NT2/D1 (cell line): Measurements from ENCODE around the gene CNN3.

ENCODE experiments used
- DNase-seq: peaks from one replicate; pipeline ENCODE4 v3.0.0-alpha.2; 2011; ENCODE audit warnings: low read depth, low spot score
- H3K27me3 ChIP-seq: 2 replicates; pipeline ENCODE4 v1.6.0; 2011; ENCODE audit warnings: mild to moderate bottlenecking; ENCODE audit not compliant: insufficient read length, insufficient read depth
- H3K36me3 ChIP-seq: 2 replicates; pipeline ENCODE4 v1.6.1; 2011; ENCODE audit warnings: mild to moderate bottlenecking, low read length, mixed read lengths; ENCODE audit not compliant: insufficient read depth, insufficient read length
- H3K4me1 ChIP-seq: 2 replicates; pipeline ENCODE4 v1.5.1; 2011; ENCODE audit not compliant: insufficient read depth, insufficient read length
- H3K4me3 ChIP-seq: 2 replicates; pipeline ENCODE4 v1.5.1; 2011; ENCODE audit warnings: low read depth; ENCODE audit not compliant: insufficient read length
- H3K9ac ChIP-seq: 2 replicates; pipeline ENCODE4 v1.6.0; 2011; ENCODE audit warnings: low read depth; ENCODE audit not compliant: insufficient read length
- H3K9me3 ChIP-seq: 2 replicates; pipeline ENCODE4 v1.5.1; 2011; ENCODE audit warnings: mild to moderate bottlenecking, low read length; ENCODE audit not compliant: insufficient read depth
- SUZ12 ChIP-seq: IDR thresholded peaks from 2 replicates; pipeline ENCODE4 v1.6.1; 2011; ENCODE audit not compliant: insufficient read length, insufficient read depth; ENCODE audit errors: extremely low read depth
- YY1 ChIP-seq: IDR thresholded peaks from 2 replicates; pipeline ENCODE4 v1.6.1; 2011; ENCODE audit not compliant: insufficient read length, insufficient read depth
- ZNF274 ChIP-seq: IDR thresholded peaks from 2 replicates; pipeline ENCODE4 v1.6.1; 2011; ENCODE audit warnings: mild to moderate bottlenecking, low read depth, low read length

Gene CNN3

DNA sequence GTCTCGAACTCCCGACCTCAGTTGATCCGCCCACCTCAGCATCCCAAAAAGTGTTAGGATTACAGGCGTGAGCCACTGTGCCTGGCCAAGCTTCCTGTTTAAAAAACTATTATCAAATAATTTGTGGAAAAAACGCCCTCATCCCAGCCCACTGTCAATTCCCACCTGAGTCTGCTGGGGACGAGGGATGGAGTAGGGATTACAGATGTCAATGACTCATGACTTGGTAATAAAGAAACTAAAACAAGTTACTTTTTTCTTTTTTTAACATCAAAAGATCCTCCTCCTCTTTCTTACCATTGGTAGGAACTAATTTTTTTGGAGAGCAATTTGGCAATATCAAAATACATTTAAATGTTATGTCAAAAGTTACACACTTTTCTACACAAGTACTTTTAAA, 9.7 kb downstream of the CNN3 start:
- H3K36me3 ChIP-seq, result peaks cover 58% of the 10 kb centered on the region
- no peak for DNase-seq
- no peaks in the 10 kb centered on the region for H3K27me3 ChIP-seq
- H3K9me3 ChIP-seq, result no peaks in the 10 kb centered on the region
- TF ChIP-seq YY1 (no peak), ZNF274 (no peak), SUZ12 (no peak)
- H3K4me3 ChIP-seq, result no peak overlapping the region
- no peak overlapping the region for H3K9ac ChIP-seq
- H3K4me1 ChIP-seq, result peaks cover 9% of the 10 kb centered on the region

DNA sequence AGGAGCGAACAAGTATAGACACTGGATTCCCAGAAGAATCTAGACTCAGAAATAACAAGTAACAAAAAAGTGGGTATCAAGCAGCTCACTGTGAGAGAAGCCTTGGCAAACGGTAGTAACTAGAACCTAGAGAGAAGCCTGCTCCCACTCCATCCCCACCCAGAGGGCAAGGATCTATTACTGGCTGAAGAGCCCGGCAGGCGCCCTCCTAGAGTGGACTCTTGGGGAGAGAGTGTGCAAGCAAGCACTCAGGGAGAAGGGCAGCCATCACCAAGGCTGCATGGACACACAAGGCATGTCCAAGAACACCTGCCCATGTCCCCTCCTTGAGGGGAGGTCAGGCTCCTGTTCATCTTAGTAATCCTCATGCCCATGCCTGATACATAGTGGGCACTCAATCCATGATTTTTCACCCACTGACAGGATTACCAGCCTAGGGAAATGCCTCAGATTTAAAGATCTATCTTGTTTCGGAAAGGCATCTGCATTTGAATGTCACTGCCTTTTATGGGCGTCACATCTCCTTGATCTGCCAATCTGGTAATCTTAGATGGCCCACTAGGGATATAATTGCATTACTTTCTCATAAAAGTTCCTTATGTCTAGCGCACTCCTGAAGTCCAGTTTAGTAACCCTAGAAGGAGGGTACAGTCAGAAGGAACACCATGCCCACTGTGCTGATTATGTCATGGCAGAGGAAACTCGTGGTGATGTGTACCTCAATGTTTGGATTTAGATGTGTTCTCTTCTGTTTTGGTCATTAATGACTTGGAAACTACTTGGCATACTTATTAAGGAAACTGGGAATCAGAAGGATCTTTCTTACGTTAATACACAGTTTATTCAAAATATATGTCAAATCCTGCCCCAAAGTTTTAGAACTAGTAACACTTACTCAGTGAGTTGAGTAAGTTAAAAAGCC, 14.4 kb downstream of the CNN3 start:
- H3K4me3 ChIP-seq, result no peak overlapping the region
- TF ChIP-seq YY1 (no peak), ZNF274 (no peak), SUZ12 (no peak)
- peaks cover 66% of the 10 kb centered on the region for H3K36me3 ChIP-seq
- peaks cover 8% of the 10 kb centered on the region for H3K4me1 ChIP-seq
- H3K9me3 ChIP-seq, result no peaks in the 10 kb centered on the region
- H3K9ac ChIP-seq, result no peak overlapping the region
- H3K27me3 ChIP-seq, result no peaks in the 10 kb centered on the region
- DNase-seq, result no peak

DNA sequence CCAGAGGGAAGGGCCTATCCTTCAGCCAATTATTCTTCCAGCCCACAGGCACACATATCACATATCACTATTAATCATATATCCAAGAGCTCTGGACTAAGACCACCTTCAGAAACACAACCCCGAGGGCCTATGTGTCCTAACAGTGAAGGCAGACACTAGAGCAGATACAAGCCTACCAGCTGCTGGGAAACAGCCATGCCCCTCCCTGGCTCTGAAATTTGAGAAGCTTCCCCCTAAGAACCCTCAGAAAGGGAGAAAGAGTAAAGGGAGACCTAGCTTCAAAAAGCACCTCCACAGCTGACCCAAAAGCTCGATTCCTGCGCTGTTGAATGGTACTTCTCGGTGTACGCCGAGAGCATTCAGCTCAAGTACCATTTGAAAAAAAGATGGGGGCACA, 17.4 kb downstream of the CNN3 start:
- Histone ChIP-seq H3K27me3 (no peaks in the 10 kb centered on the region), H3K4me3 (no peak overlapping the region), H3K36me3 (peaks cover 67% of the 10 kb centered on the region), H3K4me1 (peaks cover 8% of the 10 kb centered on the region), H3K9me3 (no peaks in the 10 kb centered on the region), H3K9ac (no peak overlapping the region)
- DNase-seq, result no peak
- TF ChIP-seq SUZ12 (no peak), YY1 (no peak), ZNF274 (no peak)

DNA sequence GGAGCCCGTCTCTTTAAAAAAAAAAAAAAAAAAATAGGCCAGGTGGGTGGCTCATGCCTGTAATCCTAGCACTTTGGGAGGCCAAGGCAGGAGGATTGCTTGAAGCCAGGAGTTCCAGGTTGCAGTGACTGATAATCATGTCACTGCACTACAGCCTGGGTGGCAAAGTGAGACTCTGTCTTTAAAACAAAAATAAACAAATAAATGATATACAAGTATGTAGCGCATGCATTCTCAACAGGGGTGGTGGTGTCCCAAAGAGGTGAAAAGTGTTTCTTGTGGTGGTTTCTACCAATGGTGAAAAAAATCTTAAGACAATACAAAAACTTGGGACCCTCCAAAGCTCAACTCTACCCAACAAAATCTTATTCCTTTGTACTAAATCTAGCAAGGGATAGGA, 17.9 kb downstream of the CNN3 start:
- H3K9me3 ChIP-seq, result no peaks in the 10 kb centered on the region
- TF ChIP-seq ZNF274 (no peak), SUZ12 (no peak), YY1 (no peak)
- H3K27me3 ChIP-seq, result no peaks in the 10 kb centered on the region
- DNase-seq, result no peak
- peaks cover 63% of the 10 kb centered on the region for H3K36me3 ChIP-seq
- no peak overlapping the region for H3K4me3 ChIP-seq
- H3K9ac ChIP-seq, result no peak overlapping the region
- H3K4me1 ChIP-seq, result peaks cover 8% of the 10 kb centered on the region

DNA sequence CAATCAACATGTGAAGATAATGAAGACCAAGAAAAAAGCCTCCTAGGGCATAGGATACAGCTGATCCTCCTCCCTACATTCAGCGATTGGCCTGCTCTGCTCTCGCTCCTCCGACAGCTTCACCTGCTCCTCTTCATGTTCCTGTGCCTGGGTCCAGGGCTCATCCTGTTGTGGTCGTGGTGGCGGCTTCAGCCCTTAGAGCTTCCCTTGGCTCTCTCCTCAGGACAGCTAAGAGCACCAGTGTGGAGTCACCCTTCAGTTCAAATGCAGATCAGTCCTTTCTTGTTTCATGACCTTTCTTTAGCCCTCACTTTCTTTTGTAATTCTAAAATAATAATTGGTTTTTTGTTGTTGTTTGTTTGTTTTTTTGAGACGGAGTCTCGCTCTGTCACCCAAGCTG, 18.7 kb downstream of the CNN3 start:
- Histone ChIP-seq H3K4me1 (peaks cover 8% of the 10 kb centered on the region), H3K9me3 (no peaks in the 10 kb centered on the region), H3K36me3 (peaks cover 62% of the 10 kb centered on the region), H3K4me3 (no peak overlapping the region), H3K27me3 (no peaks in the 10 kb centered on the region), H3K9ac (no peak overlapping the region)
- DNase-seq, result no peak
- TF ChIP-seq ZNF274 (no peak), SUZ12 (no peak), YY1 (no peak)

DNA sequence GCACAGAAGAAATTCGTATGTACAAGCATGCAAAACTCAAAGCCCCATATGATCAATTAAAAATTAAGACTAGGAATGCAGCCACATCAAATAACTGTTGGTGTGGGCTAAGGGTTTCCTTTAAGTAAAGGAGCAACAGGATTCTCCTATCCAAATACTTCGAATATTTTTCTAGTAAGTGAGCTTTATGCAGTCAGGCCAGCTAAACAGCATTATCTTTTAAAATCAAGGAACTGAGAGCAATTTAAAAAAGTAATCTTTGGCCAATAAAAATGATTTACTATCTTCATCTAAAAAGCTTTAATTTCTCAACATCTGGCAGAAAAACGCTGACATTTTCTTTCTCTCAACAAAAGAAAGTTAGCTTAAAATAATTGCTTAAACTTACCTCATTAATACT, 19.8 kb downstream of the CNN3 start:
- no peak overlapping the region for H3K9ac ChIP-seq
- peaks cover 69% of the 10 kb centered on the region for H3K36me3 ChIP-seq
- H3K4me3 ChIP-seq, result no peak overlapping the region
- TF ChIP-seq YY1 (no peak), SUZ12 (no peak), ZNF274 (no peak)
- DNase-seq, result no peak
- no peaks in the 10 kb centered on the region for H3K9me3 ChIP-seq
- peaks cover 8% of the 10 kb centered on the region for H3K4me1 ChIP-seq
- no peaks in the 10 kb centered on the region for H3K27me3 ChIP-seq

DNA sequence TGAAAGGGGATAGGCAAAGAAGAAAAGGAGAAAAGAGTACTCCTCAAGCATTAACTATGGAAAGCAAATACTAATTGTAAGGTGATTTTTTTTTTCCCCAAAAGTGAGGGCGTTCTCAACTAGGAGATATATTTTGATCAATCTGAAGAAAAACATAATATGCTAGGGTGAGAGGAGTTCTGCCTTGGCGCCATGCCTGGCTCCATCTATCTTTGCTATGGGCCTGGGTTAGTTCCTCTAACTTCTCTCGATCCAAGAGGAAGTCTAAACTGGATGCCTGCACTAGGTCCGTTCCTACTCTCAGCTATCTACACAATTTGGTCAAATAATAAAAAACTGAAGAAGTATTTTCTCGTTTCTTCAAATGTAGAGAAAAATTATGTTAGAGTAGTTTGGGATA, 20.5 kb downstream of the CNN3 start:
- Histone ChIP-seq H3K4me1 (peaks cover 8% of the 10 kb centered on the region), H3K27me3 (no peaks in the 10 kb centered on the region), H3K4me3 (no peak overlapping the region), H3K9me3 (no peaks in the 10 kb centered on the region), H3K9ac (no peak overlapping the region), H3K36me3 (peaks cover 74% of the 10 kb centered on the region)
- TF ChIP-seq SUZ12 (no peak), ZNF274 (no peak), YY1 (no peak)
- DNase-seq, result no peak
